Stomach (tissue), 9 donors: Measurements from ENCODE around the gene BCAN. TPM values are rescaled to one million over a fixed set of nuclear protein-coding genes. Genes with fewer than 3 reads are reported as not detected.

Experiments used
- DNase-seq, 2 donors: peaks; one replicate each; pipeline versions ENCODE4 v3.0.0 to v3.0.0-alpha.2; 2013 to 2019
- H3K27ac ChIP-seq, 5 donors: fragments of 200-600 bp in 4 of 5; sonication (generic) in 4 of 5; one replicate each; pipeline ENCODE4 v1.5.1; 2013 to 2019; ENCODE audit warnings: mild to moderate bottlenecking in 1 of 5, moderate library complexity in 1 of 5
- H3K27me3 ChIP-seq, 3 donors: fragments of 200-600 bp; sonication (generic); one replicate each; pipeline ENCODE4 v1.5.1; 2017 to 2019; ENCODE audit warnings: mixed run types in 1 of 3
- H3K36me3 ChIP-seq, 4 donors: fragments of 200-600 bp; sonication (generic); 1 replicate in 3 of 4; 2 replicates in 1 of 4; pipeline ENCODE4 v1.5.1; 2016 to 2019
- H3K4me1 ChIP-seq, 4 donors: fragments of 200-600 bp; sonication (generic); one replicate each; pipeline ENCODE4 v1.5.1; 2016 to 2019
- H3K4me3 ChIP-seq, 4 donors: fragments of 200-600 bp; sonication (generic) in 3 of 4; one replicate each; pipeline ENCODE4 v1.5.1; 2016 to 2019; ENCODE audit warnings: mild to moderate bottlenecking in 1 of 4
- H3K9me3 ChIP-seq, 4 donors: fragments of 200-600 bp; sonication (generic); one replicate each; pipeline ENCODE4 v1.5.1; 2016 to 2019
- EP300 ChIP-seq: sonication (generic); formaldehyde crosslinking; IDR thresholded peaks from one replicate; pipeline ENCODE4 v1.6.1; 2017; ENCODE audit warnings: antibody characterized with exemption
- POLR2A ChIP-seq, 4 donors: fragments of 450-650 bp; IDR thresholded peaks; one replicate each; pipeline ENCODE4 v1.6.1; 2016; ENCODE audit warnings: antibody characterized with exemption in 4 of 4, control low read depth in 2 of 4, mild to moderate bottlenecking in 1 of 4, moderate library complexity in 1 of 4
- POLR2AphosphoS5 ChIP-seq, 3 donors: sonication (generic); formaldehyde crosslinking; IDR thresholded peaks; one replicate each; pipeline ENCODE4 v1.6.1; 2016; ENCODE audit warnings: antibody characterized with exemption in 3 of 3
- WGBS, 5 donors: extraction: QIAGEN DNeasy Blood & Tissue Kit in 3 of 5; methylation state at CpG; one replicate each; pipeline versions ENCODE4 v1.1.5 to v1.1.7; 2013 to 2018; 5-methylcytosine and 5-hydroxymethylcytosine counted together
- intact Hi-C: fragments of 100-400 bp; cut with DNase I; formaldehyde crosslinking; loops from one replicate; pipeline ENCODE4 v1.15.1; 2023; ENCODE audit warnings: low total_unique reads
- polyA plus RNA-seq, 3 donors: library from polyadenylated mRNA; stranded (reverse); fragments of 200-250 nt; gene quantifications; one replicate each; pipeline ENCODE4 v1.2.3, GENCODE V29; 2013
- total RNA-seq, 5 donors: library from RNA; depleted of rRNA; stranded (reverse); fragments of >200 nt; gene quantifications; one replicate each; pipeline versions ENCODE4 v1.1.0 to v1.2.3, GENCODE V29; 2014 to 2016
- TF ChIP-seq, protein P1 (sequence below), 7 experiments: fragments of 450-650 bp in 4 of 7; fragments of 200-600 bp in 3 of 7; sonication (generic) in 3 of 7; IDR thresholded peaks; one replicate each; pipeline ENCODE4 v1.5.1; 2016 to 2019; ENCODE audit warnings: antibody characterized with exemption in 7 of 7, control low read depth in 2 of 7, mild to moderate bottlenecking in 1 of 7
- donor health status: healthy with polysubstance abuse.
- donor health status: Bipolar disorder and iron deficiency.
- donor health status: healthy.

The BCAN gene
- total and polyA plus RNA-seq, 8 donors: 0.05 to 39.7 (median 5.7) TPM; not detected in 5

- intact Hi-C loops: loop anchor here (5.0 kb wide), 1 partner anchor 33 kb away; the partner anchor contains the start of genes ISG20L2 and METTL25B
- peaks cover 0 to 69% (median 27%) of the 10 kb centered on the region in 3 donors for H3K27me3 ChIP-seq
- no peaks in the 10 kb centered on the region for H3K36me3 ChIP-seq
- no peak for TF ChIP-seq EP300
- no peak for TF ChIP-seq POLR2A (IDR thresholded peaks at IDR 0.05)
- TF ChIP-seq, protein P1, sequence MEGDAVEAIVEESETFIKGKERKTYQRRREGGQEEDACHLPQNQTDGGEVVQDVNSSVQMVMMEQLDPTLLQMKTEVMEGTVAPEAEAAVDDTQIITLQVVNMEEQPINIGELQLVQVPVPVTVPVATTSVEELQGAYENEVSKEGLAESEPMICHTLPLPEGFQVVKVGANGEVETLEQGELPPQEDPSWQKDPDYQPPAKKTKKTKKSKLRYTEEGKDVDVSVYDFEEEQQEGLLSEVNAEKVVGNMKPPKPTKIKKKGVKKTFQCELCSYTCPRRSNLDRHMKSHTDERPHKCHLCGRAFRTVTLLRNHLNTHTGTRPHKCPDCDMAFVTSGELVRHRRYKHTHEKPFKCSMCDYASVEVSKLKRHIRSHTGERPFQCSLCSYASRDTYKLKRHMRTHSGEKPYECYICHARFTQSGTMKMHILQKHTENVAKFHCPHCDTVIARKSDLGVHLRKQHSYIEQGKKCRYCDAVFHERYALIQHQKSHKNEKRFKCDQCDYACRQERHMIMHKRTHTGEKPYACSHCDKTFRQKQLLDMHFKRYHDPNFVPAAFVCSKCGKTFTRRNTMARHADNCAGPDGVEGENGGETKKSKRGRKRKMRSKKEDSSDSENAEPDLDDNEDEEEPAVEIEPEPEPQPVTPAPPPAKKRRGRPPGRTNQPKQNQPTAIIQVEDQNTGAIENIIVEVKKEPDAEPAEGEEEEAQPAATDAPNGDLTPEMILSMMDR (IDR thresholded peaks at IDR 0.05): no peak
- TF ChIP-seq POLR2AphosphoS5 (IDR thresholded peaks at IDR 0.05): no peak
- no peaks in the 10 kb centered on the region for H3K9me3 ChIP-seq
- H3K27ac ChIP-seq: peak overlapping the region in 1 of 5 donors; percentile 24
- H3K4me1 ChIP-seq: peaks cover 7 to 44% (median 38%) of the 10 kb centered on the region in 4 donors
- DNase-seq: peak; percentile 52 to 78
- WGBS, 5 donors: 49 to 61% (median 53%) methylated on average over 11 to 12 of the region's 12 CpGs
- no peak overlapping the region for H3K4me3 ChIP-seq
Observed at GRCh38 chr1:156693848-156694689, 52.2 kb downstream of the BCAN start.

- H3K36me3 ChIP-seq: no peaks in the 10 kb centered on the region
- 80 to 89% (median 82%) methylated on average over 5 of the region's 5 CpGs for WGBS, 5 donors
- peaks cover 3 to 38% (median 33%) of the 10 kb centered on the region in 4 donors for H3K4me1 ChIP-seq
- DNase-seq: no peak
- no peak for TF ChIP-seq POLR2A (IDR thresholded peaks at IDR 0.05)
- no peak for TF ChIP-seq POLR2AphosphoS5 (IDR thresholded peaks at IDR 0.05)
- TF ChIP-seq, protein P1 (IDR thresholded peaks at IDR 0.05): no peak
- no peak for TF ChIP-seq EP300
- H3K4me3 ChIP-seq: no peak overlapping the region
- H3K27me3 ChIP-seq: peaks cover 0 to 70% (median 27%) of the 10 kb centered on the region in 3 donors
- no peaks in the 10 kb centered on the region for H3K9me3 ChIP-seq
- H3K27ac ChIP-seq: peak overlapping the region in 1 of 5 donors; percentile 24
- intact Hi-C loops: loop anchor here (5.0 kb wide), 1 partner anchor 33 kb away; the partner anchor contains the start of genes ISG20L2 and METTL25B
Observed at GRCh38 chr1:156694690-156694962, 52.7 kb downstream of the BCAN start.

GRCh38 chr1:156696755-156697154 is 54.8 kb downstream of the BCAN start:
- intact Hi-C loops: no loop called here
- WGBS, 5 donors: 83 to 97% (median 92%) methylated on average over 8 of the region's 8 CpGs
- H3K4me1 ChIP-seq: peaks cover 3 to 30% (median 24%) of the 10 kb centered on the region in 4 donors
- H3K9me3 ChIP-seq: no peaks in the 10 kb centered on the region
- TF ChIP-seq, protein P1 (IDR thresholded peaks at IDR 0.05): no peak
- TF ChIP-seq EP300 (no peak), POLR2A (IDR thresholded peaks at IDR 0.05) (no peak), POLR2AphosphoS5 (IDR thresholded peaks at IDR 0.05) (no peak)
- no peaks in the 10 kb centered on the region for H3K36me3 ChIP-seq
- peaks cover 0 to 68% (median 15%) of the 10 kb centered on the region in 3 donors for H3K27me3 ChIP-seq
- H3K27ac ChIP-seq: no peak overlapping the region
- DNase-seq: no peak
- no peak overlapping the region for H3K4me3 ChIP-seq

GRCh38 chr1:156697481-156697880 is 55.6 kb downstream of the BCAN start:
- H3K27me3 ChIP-seq: peaks cover 0 to 67% (median 8%) of the 10 kb centered on the region in 3 donors
- H3K27ac ChIP-seq: no peak overlapping the region
- WGBS, 5 donors: 78 to 88% (median 84%) methylated on average over 8 of the region's 8 CpGs
- peaks cover 3 to 22% (median 17%) of the 10 kb centered on the region in 4 donors for H3K4me1 ChIP-seq
- no peak for DNase-seq
- intact Hi-C loops: no loop called here
- TF ChIP-seq POLR2AphosphoS5 (IDR thresholded peaks at IDR 0.05): no peak
- TF ChIP-seq, protein P1 (IDR thresholded peaks at IDR 0.05): no peak
- TF ChIP-seq POLR2A (IDR thresholded peaks at IDR 0.05): no peak
- no peak for TF ChIP-seq EP300
- no peaks in the 10 kb centered on the region for H3K36me3 ChIP-seq
- no peaks in the 10 kb centered on the region for H3K9me3 ChIP-seq
- H3K4me3 ChIP-seq: no peak overlapping the region
